Measurements from ENCODE around the gene NKTR. TPM values are rescaled to one million over a fixed set of nuclear protein-coding genes. Genes with fewer than 3 reads are reported as not detected.

The NKTR gene
- total and polyA plus RNA-seq, 2 of the 13 experiments (the other 11 are each of a cell fraction or from before 2014, with no cell fraction given), result 41.3 to 59.6 TPM

GRCh38 chr3:42589382-42590109 is 10.9 kb upstream of the NKTR start:
- CTCF ChIA-PET (ENCODE audit: low intra/inter-chr PET ratio, low total read pairs), result no interaction called here
- H3K4me3 ChIP-seq (replicated peaks in 1 of 3; ENCODE audit: insufficient read depth in 1 of 3, low read depth in 2 of 3, low read length in 3 of 3), result peak overlapping the region; percentile 54 to 85 (median 58)

GRCh38 chr3:42590989-42591756 is 9.3 kb upstream of the NKTR start:
- Histone ChIP-seq H3K79me2 (ENCODE audit: insufficient read depth, low read length) (peaks cover 22% of the 10 kb centered on the region), H3K4me3 (replicated peaks in 1 of 3; ENCODE audit: insufficient read depth in 1 of 3, low read depth in 2 of 3, low read length in 3 of 3) (peak overlapping the region; percentile 80 to 85 (median 83)), H4K20me1 (ENCODE audit: insufficient read depth, low read length) (no peaks in the 10 kb centered on the region), H3K9ac (ENCODE audit: insufficient read depth, low read depth, low read length) (peak overlapping the region; percentile 79), H3K4me1 (ENCODE audit: insufficient read depth, low read length) (peaks cover 35% of the 10 kb centered on the region), H3K36me3 (replicated peaks in 1 of 2; ENCODE audit: control insufficient read depth in 1 of 2, insufficient read depth in 2 of 2, low read length in 2 of 2) (peaks cover 0 to 14% of the 10 kb centered on the region in 2 experiments; a peak in 3 of 5 replicates), H2AFZ (ENCODE audit: low read length) (no peak overlapping the region), H3K27ac (ENCODE audit: extremely low read length, insufficient read depth, low read length) (peak overlapping the region; percentile 63), H3K9me3 (ENCODE audit: low read length) (no peaks in the 10 kb centered on the region), H3K4me2 (ENCODE audit: low read depth, low read length) (peak overlapping the region; percentile 92), H3K27me3 (ENCODE audit: control insufficient read depth in 1 of 2, insufficient read depth in 2 of 2, low read length in 2 of 2) (no peaks in the 10 kb centered on the region; a peak in 1 of 5 replicates)
- no peak; the same call in 2 of the 3 replicates for ATAC-seq
- intact Hi-C loops (cut with micrococcal nuclease; ENCODE audit: unreplicated experiment), result loop anchor here (1.0 kb wide), 1 partner anchor 9 kb away; no protein-coding TSS in a partner anchor
- CTCF ChIA-PET (ENCODE audit: low intra/inter-chr PET ratio, low total read pairs), result no interaction called here
- FAIRE-seq, result no peak
- DNase-seq (ENCODE audit: low spot score), result no peak
- no TSS peak for BruUV-seq (replicated peaks)
- POLR2A ChIA-PET, result interaction anchor here (0.6 to 2.7 kb wide), 20 partner anchors 10 to 239 kb away, joined by 3 to 76 read pairs (median 4); partner anchors contain the start of genes HIGD1A, NKTR and SEC22C
- WGBS (ENCODE audit: low lambda C conversion rate), result 6% methylated on average over 38 of the region's 44 CpGs
- in situ Hi-C loops (cut with HindIII; ENCODE audit: extremely low pct_ligation_motif_present, low pct_unique_long_range_greater_than_20kb), result no loop called here
- TF ChIP-seq ZNF234 (CRISPR knock-in tag; conservative IDR thresholded peaks at IDR 0.05) (no peak), ZNF281 (CRISPR knock-in tag; IDR thresholded peaks at IDR 0.05; ENCODE audit: borderline replicate concordance) (no peak), ZNF543 (CRISPR knock-in tag; IDR thresholded peaks at IDR 0.05) (0 out of 2 replicates have a peak, but pooled peaks have one; percentile 49), MED1 (CRISPR knock-in tag; IDR thresholded peaks at IDR 0.05) (no peak), SIN3A (IDR thresholded peaks at IDR 0.05; ENCODE audit: borderline replicate concordance, low read depth, low read length) (0 out of 2 replicates have a peak, but pooled peaks have one; percentile 11), CTCF (CRISPR knock-in tag; IDR thresholded peaks at IDR 0.05) (no peak), RBFOX2 (IDR thresholded peaks at IDR 0.05; ENCODE audit: low read depth, low read length) (peak; percentile 50; the same call in 1 of the 2 replicates), ZNF589 (CRISPR knock-in tag; conservative IDR thresholded peaks at IDR 0.05) (0 out of 2 replicates have a peak, but pooled peaks have one; percentile 10)

More at GRCh38 chr3:42589382-42590109, 10.9 kb upstream of the NKTR start:
- peaks cover 0 to 12% of the 10 kb centered on the region in 2 experiments; a peak in 3 of 5 replicates for H3K36me3 ChIP-seq (replicated peaks in 1 of 2; ENCODE audit: control insufficient read depth in 1 of 2, insufficient read depth in 2 of 2, low read length in 2 of 2)
- WGBS (ENCODE audit: low lambda C conversion rate), result 96% methylated on average over 19 of the region's 20 CpGs
- peak overlapping the region; percentile 87 for H3K4me2 ChIP-seq (ENCODE audit: low read depth, low read length)
- intact Hi-C loops (cut with micrococcal nuclease; ENCODE audit: unreplicated experiment) (loop anchor here (1.0 kb wide), 1 partner anchor 7 kb away; no protein-coding TSS in a partner anchor), in situ Hi-C loops (cut with HindIII; ENCODE audit: extremely low pct_ligation_motif_present, low pct_unique_long_range_greater_than_20kb) (no loop called here)
- H3K27ac ChIP-seq (ENCODE audit: extremely low read length, insufficient read depth, low read length), result peak overlapping the region; percentile 67
- no peak for FAIRE-seq
- TF ChIP-seq NFIB (CRISPR knock-in tag; IDR thresholded peaks at IDR 0.05; ENCODE audit: borderline replicate concordance) (peak; percentile 56; the same call in 1 of the 2 replicates), ZNF816 (CRISPR knock-in tag; IDR thresholded peaks at IDR 0.05; ENCODE audit: borderline replicate concordance) (no peak)
- no peaks in the 10 kb centered on the region for H4K20me1 ChIP-seq (ENCODE audit: insufficient read depth, low read length)
- peaks cover 35% of the 10 kb centered on the region for H3K4me1 ChIP-seq (ENCODE audit: insufficient read depth, low read length)
- peaks cover 22% of the 10 kb centered on the region for H3K79me2 ChIP-seq (ENCODE audit: insufficient read depth, low read length)
- ATAC-seq, result no peak
- DNase-seq (ENCODE audit: low spot score), result no peak
- H3K27me3 ChIP-seq (ENCODE audit: control insufficient read depth in 1 of 2, insufficient read depth in 2 of 2, low read length in 2 of 2), result no peaks in the 10 kb centered on the region; a peak in 1 of 5 replicates
- TSS peak; percentile 76 for BruUV-seq (replicated peaks)
- POLR2A ChIA-PET, result interaction anchor here (1.2 to 2.7 kb wide), 4 partner anchors 12 to 215 kb away, joined by 4 to 76 read pairs (median 12); partner anchors contain the start of genes HIGD1A and NKTR
- H3K9ac ChIP-seq (ENCODE audit: insufficient read depth, low read depth, low read length), result peak overlapping the region; percentile 63
- H3K9me3 ChIP-seq (ENCODE audit: low read length), result no peaks in the 10 kb centered on the region
- H2AFZ ChIP-seq (ENCODE audit: low read length), result peak overlapping the region; percentile 31
